Stimulated activated CD8-positive, alpha-beta memory T cell treated with anti-CD3 and anti-CD28 coated beads, Interleukin-12 subunit alpha, Interleukin-12 subunit beta, amount 100 ng/mL, for 1 hour (primary cell): ENCODE measurements around the gene TMEM165.

ENCODE experiments used
- DNase-seq: peaks from one replicate; pipeline ENCODE4 v3.0.0-alpha.2; 2020; ENCODE audit warnings: low read depth

TMEM165 gene

GRCh38 chr4:55367084-55367722, 28.6 kb upstream of the TMEM165 start:
- no peak for DNase-seq

DNA sequence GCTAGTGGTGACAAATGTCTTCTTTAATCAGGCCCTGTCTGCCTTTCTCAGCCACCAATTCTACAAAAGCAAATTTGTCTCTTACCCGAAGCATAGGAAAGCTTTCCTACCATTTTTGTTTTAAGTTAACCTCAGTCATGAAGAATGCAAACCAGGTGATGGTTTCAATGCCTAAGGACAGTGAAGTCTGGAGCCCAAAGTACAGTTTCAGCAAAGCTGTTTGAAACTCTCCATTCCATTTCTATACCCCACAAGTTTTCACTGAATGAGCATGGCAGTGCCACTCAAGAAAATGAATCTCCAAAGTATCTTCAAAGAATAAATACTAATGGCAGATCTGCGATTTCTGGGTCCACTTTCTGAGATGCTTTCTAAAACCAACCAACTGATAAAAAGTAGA, 25.8 kb upstream of the TMEM165 start:
- DNase-seq, result no peak

DNA sequence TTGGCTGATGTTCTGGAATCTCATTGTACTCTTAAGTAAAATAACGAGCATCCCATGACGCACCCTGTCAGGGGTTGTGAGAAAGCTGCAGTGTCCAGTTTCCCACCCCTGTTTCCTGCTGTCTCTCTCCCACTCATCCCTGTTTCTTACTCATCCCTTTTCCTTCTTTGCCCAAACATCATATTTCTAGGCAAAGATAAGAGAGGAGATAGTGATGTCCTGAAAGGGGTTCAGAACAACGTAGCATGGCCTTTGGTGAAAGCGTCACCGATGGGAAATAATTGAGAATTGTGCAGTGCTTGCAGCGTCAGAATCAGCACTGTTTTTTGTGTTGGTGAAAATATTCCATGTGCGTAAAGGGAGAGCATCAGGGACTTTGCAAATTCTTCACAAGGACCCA, 23.5 kb upstream of the TMEM165 start:
- no peak for DNase-seq

DNA sequence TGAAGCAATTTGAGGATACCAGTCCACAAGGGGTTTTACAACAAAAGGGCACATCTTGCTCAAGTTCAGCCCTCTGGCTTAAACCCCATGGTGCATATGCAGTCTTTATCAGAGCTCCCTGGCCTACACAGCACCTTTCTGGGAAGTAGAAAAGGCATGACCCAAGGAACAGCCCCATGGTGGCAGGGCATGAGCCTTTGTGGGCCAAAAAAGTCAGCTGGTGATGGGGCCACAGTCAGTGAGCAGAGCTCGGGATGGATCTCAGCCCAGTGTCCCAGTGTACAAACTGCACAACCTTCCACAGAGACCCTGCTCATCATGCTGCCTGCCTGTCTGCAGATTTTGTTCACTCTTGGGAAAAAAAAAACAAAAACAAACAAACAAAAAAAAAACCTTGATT, 22.3 kb upstream of the TMEM165 start:
- no peak for DNase-seq

DNA sequence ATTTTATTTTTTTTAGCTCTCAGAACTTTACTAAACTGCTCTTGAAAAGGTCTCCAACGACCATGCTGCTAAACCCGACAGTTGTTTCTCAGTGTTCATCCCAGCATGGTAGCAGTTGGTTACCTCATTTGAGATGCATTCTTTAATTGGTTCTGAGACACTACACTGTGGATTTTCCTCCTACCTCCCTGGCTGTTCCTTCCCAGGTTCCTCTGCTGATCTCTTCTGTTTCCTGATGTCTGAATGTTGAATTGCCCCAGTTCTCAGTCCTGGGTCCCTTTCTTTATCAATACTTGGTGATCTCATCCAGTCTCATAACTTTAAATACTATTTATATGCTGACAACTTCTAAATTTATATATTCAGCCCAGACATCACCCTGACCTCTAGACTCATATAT, 19.1 kb upstream of the TMEM165 start:
- DNase-seq, result no peak

- no peak for DNase-seq
Measured at GRCh38 chr4:55378617-55379467, 16.9 kb upstream of the TMEM165 start.

GRCh38 chr4:55380576-55380975, 15.2 kb upstream of the TMEM165 start:
- DNase-seq, result no peak

- no peak for DNase-seq
Measured at GRCh38 chr4:55381502-55381901, 14.3 kb upstream of the TMEM165 start.

GRCh38 chr4:55382488-55383003, 13.2 kb upstream of the TMEM165 start:
- DNase-seq, result no peak

DNA sequence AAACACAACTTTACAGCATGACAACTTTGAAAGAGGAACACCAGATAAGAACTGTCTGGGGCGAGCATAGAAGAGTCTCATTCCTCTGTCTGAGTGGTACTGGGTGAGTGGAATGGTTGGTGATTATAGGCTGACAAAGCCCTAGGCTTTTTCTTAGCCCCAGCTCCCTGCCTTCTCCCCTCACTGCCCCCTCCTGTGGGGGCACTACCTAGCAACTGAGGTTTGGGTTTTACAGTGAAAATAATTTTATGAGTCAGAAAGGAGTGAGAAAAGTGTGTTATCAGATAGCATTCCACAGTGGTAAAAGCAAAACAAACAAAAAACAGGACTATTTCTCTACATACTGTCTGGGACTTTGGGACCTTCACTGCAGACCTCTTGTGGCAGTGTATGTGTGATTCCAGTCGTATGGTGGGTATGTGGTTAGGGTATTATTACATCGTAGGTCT, 10.5 kb upstream of the TMEM165 start:
- no peak for DNase-seq

- no peak for DNase-seq
Measured at GRCh38 chr4:55386073-55386472, 9.7 kb upstream of the TMEM165 start.

DNA sequence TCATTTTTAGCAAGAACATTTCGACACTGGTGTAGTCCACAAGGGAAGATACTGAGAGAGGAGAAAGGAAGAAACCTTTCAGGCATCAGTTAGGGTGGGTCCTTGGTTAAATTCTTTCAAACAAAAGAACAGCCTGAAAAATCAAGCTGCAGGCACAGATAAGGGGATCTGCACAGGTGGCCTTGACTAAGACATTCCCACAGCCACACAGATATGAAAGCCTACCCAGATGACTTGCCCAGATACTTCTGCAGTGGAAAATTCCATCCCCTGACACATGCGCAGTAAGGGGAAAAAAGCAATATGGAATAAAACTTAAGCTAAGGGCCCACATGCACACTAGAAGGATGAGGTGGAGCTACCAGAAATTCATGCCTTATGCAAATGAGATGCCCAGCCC, 8.9 kb upstream of the TMEM165 start:
- DNase-seq, result no peak

DNA sequence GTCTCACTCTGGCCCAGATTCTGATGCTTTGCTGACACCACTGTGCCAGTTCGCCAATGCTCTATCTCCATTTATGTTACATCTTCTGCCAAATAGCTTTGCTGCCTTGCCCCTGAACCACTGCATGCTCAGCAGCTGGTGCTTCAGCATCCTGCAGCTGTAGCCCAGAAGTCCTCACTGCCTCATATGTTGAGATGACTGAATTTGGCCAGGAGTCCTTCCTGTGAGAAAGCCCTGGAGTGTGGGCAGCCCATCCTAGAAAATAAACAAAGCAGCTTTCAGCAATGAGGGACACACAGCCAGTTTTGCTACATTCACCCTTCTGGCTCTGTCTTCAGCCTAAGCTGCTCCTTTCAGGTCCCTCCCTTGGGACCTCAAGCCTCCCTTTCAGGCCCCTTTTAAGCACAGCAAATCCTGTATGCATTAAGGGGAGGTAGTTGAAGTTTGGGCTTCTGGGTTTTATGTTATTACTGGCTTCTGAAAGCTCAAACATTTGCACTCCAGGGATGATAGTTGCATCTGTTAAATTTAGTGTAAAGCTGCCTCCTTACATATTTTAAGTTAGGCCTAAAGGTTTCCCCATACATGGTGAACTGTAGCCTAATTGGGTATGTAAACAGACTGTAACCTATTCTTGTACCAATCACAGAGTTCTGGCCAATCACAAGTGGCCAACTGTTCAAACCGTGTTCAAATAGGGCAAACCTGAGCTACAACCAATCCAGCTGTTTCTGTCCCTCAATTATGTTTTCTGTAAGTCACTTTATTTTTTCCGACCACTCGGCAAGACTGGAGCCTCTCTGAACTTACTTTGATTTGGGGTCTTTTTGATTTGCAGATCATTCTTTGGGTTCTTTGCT, 2.1 kb upstream of the TMEM165 start:
- no peak for DNase-seq

DNA sequence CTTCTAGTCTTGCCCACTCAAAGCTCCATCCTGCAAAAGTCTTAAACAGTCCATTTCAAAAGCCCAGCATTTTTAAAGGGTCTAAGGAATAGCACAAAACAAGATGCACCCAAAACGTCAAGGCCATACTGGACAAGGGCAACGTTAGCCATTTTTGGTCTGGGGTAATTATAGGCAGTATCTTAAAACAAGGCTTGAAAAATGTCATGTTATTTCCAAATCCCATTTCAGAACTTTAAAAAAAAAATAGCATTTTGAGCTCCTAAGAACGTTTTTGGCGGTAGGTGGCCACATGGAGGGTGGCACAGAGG, 584 bp upstream of the TMEM165 start:
- DNase-seq, result no peak

DNA sequence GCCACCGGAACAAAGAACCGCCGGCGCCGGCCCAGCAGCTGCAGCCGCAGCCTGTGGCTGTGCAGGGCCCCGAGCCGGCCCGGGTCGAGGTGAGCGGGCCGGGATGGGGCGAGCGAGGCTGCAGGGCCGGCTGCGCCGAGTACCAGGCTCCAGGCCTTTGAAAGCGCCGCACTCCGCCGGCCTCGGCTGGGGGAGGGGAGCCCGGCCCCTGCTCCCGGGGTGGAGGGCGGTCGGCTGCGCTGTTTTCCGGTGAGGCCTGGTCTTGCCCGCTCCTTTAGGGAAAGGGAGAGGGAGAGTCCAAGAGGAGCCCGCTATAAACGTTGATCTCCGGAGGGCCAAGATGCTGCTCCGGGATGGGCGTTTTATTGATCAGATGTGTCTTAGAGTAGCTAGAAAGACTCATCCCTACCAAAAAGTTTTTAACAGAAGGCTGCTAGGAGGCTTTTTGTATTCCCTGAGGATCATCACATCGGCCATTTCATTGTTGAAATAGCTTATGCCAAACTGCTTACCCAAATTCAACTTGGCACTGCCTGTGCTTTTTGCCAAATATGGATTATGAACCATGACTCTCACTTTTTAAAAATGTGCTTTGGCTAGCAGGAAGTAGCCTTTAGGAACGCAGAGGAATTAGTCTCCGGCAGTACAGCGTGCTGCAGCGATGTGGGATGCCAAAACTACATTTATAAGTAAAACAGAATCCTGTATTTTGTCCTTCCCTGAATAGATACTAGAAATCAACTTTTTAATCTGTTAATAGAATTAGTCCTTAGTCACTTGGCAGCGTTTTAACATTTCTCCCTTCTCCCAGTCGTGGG, 760 bp downstream of the TMEM165 start:
- no peak for DNase-seq

- DNase-seq, result no peak
Measured at GRCh38 chr4:55397126-55397436, 1.3 kb downstream of the TMEM165 start.

- no peak for DNase-seq
Measured at GRCh38 chr4:55397520-55398321, 2.0 kb downstream of the TMEM165 start.

DNA sequence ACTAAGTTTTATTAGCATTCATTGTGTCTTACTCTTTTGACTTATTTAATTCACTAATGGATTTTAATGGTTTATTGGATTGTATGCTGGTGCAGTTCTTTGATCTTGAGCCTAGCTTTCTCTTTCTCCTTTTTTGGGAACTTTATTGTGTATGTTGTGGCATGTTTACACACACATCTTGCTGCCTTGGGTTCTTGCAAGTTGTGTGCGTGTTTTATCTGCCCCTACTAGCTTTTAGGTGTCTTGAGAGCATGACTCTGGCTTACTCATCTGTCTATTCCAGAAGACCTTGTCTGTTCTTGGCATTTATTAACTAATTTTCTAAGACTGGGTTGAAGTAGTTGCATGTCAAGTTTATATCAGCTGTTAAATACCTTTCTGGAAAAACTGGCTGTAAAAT, 2.7 kb downstream of the TMEM165 start:
- DNase-seq, result no peak

- no peak for DNase-seq
Measured at GRCh38 chr4:55398966-55399365, 3.2 kb downstream of the TMEM165 start.

DNA sequence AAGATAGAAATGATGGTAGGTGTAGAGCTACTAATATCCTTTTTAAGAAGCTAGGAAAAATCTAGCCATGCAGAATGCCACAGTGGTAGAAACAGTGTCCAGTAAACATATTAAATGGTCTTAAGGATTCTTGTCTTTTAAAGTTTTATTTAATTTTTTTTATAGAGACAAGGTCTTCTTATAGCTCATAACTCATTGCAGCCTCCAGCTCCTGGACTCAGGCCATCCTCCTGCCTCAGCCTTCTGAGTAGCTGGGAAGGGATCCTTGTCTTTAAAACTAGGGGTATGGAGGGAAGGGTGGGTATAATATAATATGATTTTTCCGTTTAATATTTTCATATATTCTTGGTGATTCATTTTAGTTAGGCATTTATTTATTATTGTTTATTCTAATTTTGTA, 3.8 kb downstream of the TMEM165 start:
- no peak for DNase-seq

DNA sequence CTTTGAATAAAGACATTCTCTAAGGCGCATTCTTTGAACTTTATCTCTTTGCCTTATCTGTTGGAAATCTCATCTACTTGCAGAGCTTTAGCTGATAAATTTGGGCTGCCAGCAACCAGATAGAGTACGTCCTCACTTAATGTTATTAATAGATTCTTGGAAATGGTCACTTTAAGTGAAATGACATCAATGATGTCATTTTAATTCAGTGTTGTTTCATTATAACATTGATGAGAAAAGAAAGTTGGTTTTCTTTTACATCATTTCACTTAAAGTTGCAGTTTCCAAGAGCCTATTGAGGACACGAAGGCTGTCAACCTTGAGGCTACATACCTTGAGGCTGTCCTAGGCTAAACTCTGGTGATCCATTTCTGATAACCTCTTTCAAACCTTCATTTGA, 9.3 kb downstream of the TMEM165 start:
- no peak for DNase-seq
